NCI-H345 treated with DMSO at 0.1 percent for 48 hours (cell line): Measurements from ENCODE around the gene MCTP2.

ENCODE experiments used
- DNase-seq: peaks from one replicate; lab custom pipeline; 2025; ENCODE audit not compliant: unreplicated experiment; lab: John Stamatoyannopoulos, UW

MCTP2 gene

GRCh38 chr15:94523873-94524272, 292.5 kb downstream of the MCTP2 start:
- no peak for DNase-seq

GRCh38 chr15:94524565-94524964, 293.2 kb downstream of the MCTP2 start:
- no peak for DNase-seq

- no peak for DNase-seq
These were observed 294.8 kb downstream of the MCTP2 start for GRCh38 chr15:94526071-94526689.

GRCh38 chr15:94532226-94532625, 300.9 kb downstream of the MCTP2 start:
- no peak for DNase-seq
